Left lung (tissue), 10 donors: ENCODE results near the gene AGAP1. TPM values are rescaled to one million over a fixed set of nuclear protein-coding genes. Genes with fewer than 3 reads are reported as not detected.
A peak's percentile ranks its signal among the peaks of the same experiment; 100 is the strongest.

Experiments used
- ATAC-seq: fragments of 200-7000 bp; cut with Tn5 transposase; one replicate; pipeline ENCODE4 v1.9.1; 2020; ENCODE audit warnings: moderate library complexity
- DNase-seq, 4 donors: peaks; one replicate each; pipeline ENCODE4 v3.0.0-alpha.2; 2013 to 2020
- H3K27ac ChIP-seq, 2 donors: fragments of 200-600 bp; sonication (generic) in 1 of 2; one replicate each; pipeline versions ENCODE4 v1.5.0 to v1.8.0; 2020 to 2021
- H3K27me3 ChIP-seq, 2 donors: fragments of 200-600 bp; sonication (generic) in 1 of 2; one replicate each; pipeline versions ENCODE4 v1.5.0 to v1.8.0; 2020 to 2021
- H3K36me3 ChIP-seq, 2 donors: fragments of 200-600 bp; sonication (generic) in 1 of 2; one replicate each; pipeline versions ENCODE4 v1.5.0 to v1.8.0; 2020 to 2021
- H3K4me1 ChIP-seq, 2 donors: fragments of 200-600 bp; one replicate each; pipeline ENCODE4 v1.8.0; 2021
- H3K4me3 ChIP-seq, 2 donors: fragments of 200-600 bp; sonication (generic) in 1 of 2; one replicate each; pipeline versions ENCODE4 v1.5.0 to v1.8.0; 2020 to 2021; ENCODE audit warnings: mild to moderate bottlenecking in 1 of 2
- H3K9me3 ChIP-seq, 2 donors: fragments of 200-600 bp; sonication (generic) in 1 of 2; one replicate each; pipeline versions ENCODE4 v1.5.0 to v1.8.0; 2020 to 2021
- CTCF ChIP-seq, 2 donors: fragments of 200-600 bp; sonication (generic) in 1 of 2; IDR thresholded peaks; one replicate each; pipeline versions ENCODE4 v1.5.0 to v1.8.0; 2021; ENCODE audit warnings: antibody characterized with exemption in 2 of 2
- intact Hi-C, 2 donors: fragments of 100-400 bp; cut with DNase I; formaldehyde crosslinking; loops; one replicate each; pipeline versions ENCODE4 v1.11.2 to v1.14.2; 2022
- polyA plus RNA-seq, 6 donors: library from polyadenylated mRNA; unstranded; fragments of 120-200 nt; gene quantifications; one replicate each; pipeline ENCODE4 v1.2.1, GENCODE V29; 2013; ENCODE audit not compliant: insufficient read length in 6 of 6
- total RNA-seq, 2 donors: library from RNA; stranded (reverse); fragmentation: NEBNext Ultra II Directional; extraction: Animal tissue kit (Norgen Biotek cat#: 25700); gene quantifications; one replicate each; pipeline ENCODE4 v1.2.1, GENCODE V29; 2021
- donor health status: DM: no; HTN: yes; CAD: no.
- donor health status: DM: no; HTN: no; CAD: no.

Gene AGAP1
- total and polyA plus RNA-seq, 8 donors: 13.1 to 25.4 (median 22.4) TPM

GRCh38 chr2:235776531-235776930 is 282.7 kb downstream of the AGAP1 start:
- ATAC-seq (no peak), DNase-seq (no peak)
- no peak for TF ChIP-seq CTCF (IDR thresholded peaks at IDR 0.05)
- intact Hi-C loops: no loop called here
- no peaks in the 10 kb centered on the region for H3K9me3 ChIP-seq
- H3K4me3 ChIP-seq: no peak overlapping the region
- H3K27ac ChIP-seq: no peak overlapping the region
- no peaks in the 10 kb centered on the region for H3K36me3 ChIP-seq
- no peaks in the 10 kb centered on the region for H3K27me3 ChIP-seq
- no peaks in the 10 kb centered on the region for H3K4me1 ChIP-seq

DNA sequence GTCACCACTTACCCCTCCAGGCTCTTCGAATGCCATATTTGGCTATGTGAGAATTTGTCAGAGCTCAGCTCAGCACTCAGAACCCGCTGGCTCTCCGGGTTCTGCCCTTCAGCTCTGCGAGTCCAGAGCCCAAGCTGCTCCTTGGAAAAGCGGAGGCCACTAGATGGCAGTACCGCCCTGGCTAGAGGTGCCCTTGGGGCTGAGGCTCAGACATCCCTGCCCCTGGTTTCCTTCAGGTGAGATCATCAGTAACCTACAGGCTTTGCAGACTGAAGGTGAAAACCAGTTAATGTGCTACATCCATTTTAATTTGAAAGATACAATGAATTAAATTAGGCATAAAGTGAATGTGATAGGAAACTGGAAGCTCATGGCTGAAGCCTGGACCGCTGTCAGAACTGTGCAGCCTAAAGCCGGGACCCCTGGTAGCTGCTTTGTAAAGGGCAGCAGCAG is 285.6 kb downstream of the AGAP1 start:
- DNase-seq (peak; percentile 28 to 82 (median 66)), ATAC-seq (peak; percentile 95)
- Histone ChIP-seq H3K4me1 (no peaks in the 10 kb centered on the region), H3K4me3 (no peak overlapping the region), H3K27ac (no peak overlapping the region), H3K27me3 (no peaks in the 10 kb centered on the region), H3K9me3 (no peaks in the 10 kb centered on the region), H3K36me3 (no peaks in the 10 kb centered on the region)
- peak; percentile 64 to 65 for TF ChIP-seq CTCF (IDR thresholded peaks at IDR 0.05)
- intact Hi-C loops: no loop called here

GRCh38 chr2:235780401-235780800 is 286.6 kb downstream of the AGAP1 start:
- intact Hi-C loops: no loop called here
- Histone ChIP-seq H3K4me1 (no peaks in the 10 kb centered on the region), H3K4me3 (no peak overlapping the region), H3K9me3 (no peaks in the 10 kb centered on the region), H3K27me3 (no peaks in the 10 kb centered on the region), H3K27ac (no peak overlapping the region), H3K36me3 (no peaks in the 10 kb centered on the region)
- ATAC-seq (no peak), DNase-seq (no peak)
- no peak for TF ChIP-seq CTCF (IDR thresholded peaks at IDR 0.05)

- Histone ChIP-seq H3K27me3 (no peaks in the 10 kb centered on the region), H3K27ac (no peak overlapping the region), H3K4me3 (no peak overlapping the region), H3K36me3 (no peaks in the 10 kb centered on the region), H3K4me1 (no peaks in the 10 kb centered on the region), H3K9me3 (no peaks in the 10 kb centered on the region)
- ATAC-seq: no peak
- no peak for TF ChIP-seq CTCF (IDR thresholded peaks at IDR 0.05)
- intact Hi-C loops: no loop called here
- no peak for DNase-seq
Observed at GRCh38 chr2:235781775-235782174, 287.9 kb downstream of the AGAP1 start.

- Histone ChIP-seq H3K36me3 (no peaks in the 10 kb centered on the region), H3K9me3 (no peaks in the 10 kb centered on the region), H3K27ac (no peak overlapping the region), H3K4me1 (no peaks in the 10 kb centered on the region), H3K27me3 (no peaks in the 10 kb centered on the region), H3K4me3 (no peak overlapping the region)
- ATAC-seq: no peak
- intact Hi-C loops: no loop called here
- DNase-seq: no peak
- no peak for TF ChIP-seq CTCF (IDR thresholded peaks at IDR 0.05)
Observed at GRCh38 chr2:235784788-235785187, 290.9 kb downstream of the AGAP1 start.
